Mesenchymal stem cell (in vitro differentiated cells and primary cell): ENCODE results near the gene FBXO31.

ENCODE experiments used
- DNase-seq: peaks from one replicate; pipeline ENCODE4 v3.0.0-alpha.2; 2013
- H2AFZ ChIP-seq: one replicate; pipeline ENCODE4 v1.6.1; 2013; ENCODE audit warnings: low read depth, mild to moderate bottlenecking, control low read depth, inconsistent platforms, low read length, moderate library complexity
- H2AK5ac ChIP-seq: 2 replicates; pipeline ENCODE4 v1.6.1; 2013; ENCODE audit warnings: low read length, moderate library complexity, mild to moderate bottlenecking, inconsistent platforms; ENCODE audit not compliant: severe bottlenecking
- H2BK120ac ChIP-seq: one replicate; pipeline ENCODE4 v1.6.1; 2013; ENCODE audit warnings: low read depth, mild to moderate bottlenecking, inconsistent platforms, low read length, moderate library complexity
- H2BK12ac ChIP-seq, 2 experiments: one replicate each; pipeline ENCODE4 v1.6.1; 2013; ENCODE audit warnings: inconsistent platforms in 2 of 2, low read length in 2 of 2, mild to moderate bottlenecking in 2 of 2, moderate library complexity in 2 of 2, control low read depth in 1 of 2
- H2BK15ac ChIP-seq: one replicate; pipeline ENCODE4 v1.6.1; 2013; ENCODE audit warnings: mild to moderate bottlenecking, low read depth, inconsistent platforms; ENCODE audit not compliant: poor library complexity, severe bottlenecking
- H2BK5ac ChIP-seq: 2 replicates; pipeline ENCODE4 v1.6.1; 2013; ENCODE audit warnings: low read depth, mild to moderate bottlenecking, low read length, control low read depth, inconsistent platforms; ENCODE audit not compliant: poor library complexity, severe bottlenecking
- H3K14ac ChIP-seq, 2 experiments: one replicate each; pipeline ENCODE4 v1.6.1; 2013; ENCODE audit warnings: inconsistent platforms in 2 of 2, low read length in 2 of 2, control low read depth in 1 of 2, mild to moderate bottlenecking in 1 of 2, moderate library complexity in 1 of 2
- H3K18ac ChIP-seq, 2 experiments: one replicate each; pipeline ENCODE4 v1.6.1; 2013; ENCODE audit warnings: inconsistent platforms in 2 of 2, low read length in 2 of 2, control low read depth in 1 of 2, low read depth in 1 of 2, mild to moderate bottlenecking in 1 of 2
- H3K23ac ChIP-seq, 2 experiments: one replicate each; pipeline ENCODE4 v1.6.1; 2013; ENCODE audit warnings: inconsistent platforms in 2 of 2, low read length in 2 of 2, mild to moderate bottlenecking in 2 of 2, moderate library complexity in 2 of 2, control low read depth in 1 of 2
- H3K27ac ChIP-seq: 2 replicates; pipeline ENCODE4 v1.5.1; 2013; ENCODE audit warnings: mild to moderate bottlenecking, moderate library complexity, low read length, control low read depth, inconsistent platforms; ENCODE audit not compliant: poor library complexity, severe bottlenecking
- H3K27me3 ChIP-seq, 2 experiments: 2 replicates each; pipeline versions ENCODE4 v1.6.1 to v1.7.0; 2013; ENCODE audit warnings: low read length in 2 of 2, mild to moderate bottlenecking in 2 of 2, moderate library complexity in 2 of 2, control low read depth in 1 of 2, inconsistent platforms in 1 of 2; ENCODE audit not compliant: control insufficient read depth in 1 of 2, insufficient read depth in 1 of 2
- H3K36me3 ChIP-seq, 2 experiments: 2 replicates each; pipeline versions ENCODE4 v1.6.1 to v1.7.0; 2013; ENCODE audit warnings: low read length in 2 of 2, control low read depth in 1 of 2, inconsistent platforms in 1 of 2, low read depth in 1 of 2, mild to moderate bottlenecking in 1 of 2; ENCODE audit not compliant: insufficient read depth in 2 of 2, control insufficient read depth in 1 of 2
- H3K4ac ChIP-seq, 2 experiments: one replicate each; pipeline ENCODE4 v1.6.1; 2013; ENCODE audit warnings: inconsistent platforms in 2 of 2, low read length in 2 of 2, mild to moderate bottlenecking in 2 of 2, moderate library complexity in 2 of 2, control low read depth in 1 of 2, low read depth in 1 of 2
- H3K4me1 ChIP-seq: 2 replicates; pipeline ENCODE4 v1.6.1; 2013; ENCODE audit warnings: low read depth, low read length, control low read depth; ENCODE audit not compliant: control insufficient read depth, insufficient read depth
- H3K4me2 ChIP-seq: 2 replicates; pipeline ENCODE4 v1.6.1; 2013; ENCODE audit warnings: low read length, mild to moderate bottlenecking, inconsistent platforms; ENCODE audit not compliant: poor library complexity, severe bottlenecking
- H3K4me3 ChIP-seq, 2 experiments: 2 replicates each; pipeline versions ENCODE4 v1.5.1 to v1.7.0; 2013; ENCODE audit warnings: low read length in 2 of 2, mild to moderate bottlenecking in 2 of 2, control low read depth in 1 of 2, low read depth in 1 of 2; ENCODE audit not compliant: insufficient read depth in 1 of 2
- H3K79me1 ChIP-seq: replicated peaks from 2 replicates; pipeline ENCODE4 v1.6.1; 2013; ENCODE audit warnings: mild to moderate bottlenecking, control low read depth, low read length, inconsistent platforms; ENCODE audit not compliant: poor library complexity, severe bottlenecking
- H3K9ac ChIP-seq: 2 replicates; pipeline ENCODE4 v1.7.0; 2013; ENCODE audit warnings: mild to moderate bottlenecking, low read length, moderate library complexity
- H3K9me3 ChIP-seq: 2 replicates; pipeline ENCODE4 v1.7.0; 2013; ENCODE audit warnings: mild to moderate bottlenecking, low read length; ENCODE audit not compliant: control insufficient read depth
- H4K8ac ChIP-seq: one replicate; pipeline ENCODE4 v1.6.1; 2013; ENCODE audit warnings: inconsistent platforms, mild to moderate bottlenecking, low read length, moderate library complexity
- H4K91ac ChIP-seq: one replicate; pipeline ENCODE4 v1.6.1; 2013; ENCODE audit warnings: mild to moderate bottlenecking, low read length, inconsistent platforms
- WGBS: methylation state at CpG from one replicate; pipeline ENCODE4 v1.1.7; 2013; ENCODE audit warnings: mixed read lengths; 5-methylcytosine and 5-hydroxymethylcytosine counted together

Gene FBXO31

DNA sequence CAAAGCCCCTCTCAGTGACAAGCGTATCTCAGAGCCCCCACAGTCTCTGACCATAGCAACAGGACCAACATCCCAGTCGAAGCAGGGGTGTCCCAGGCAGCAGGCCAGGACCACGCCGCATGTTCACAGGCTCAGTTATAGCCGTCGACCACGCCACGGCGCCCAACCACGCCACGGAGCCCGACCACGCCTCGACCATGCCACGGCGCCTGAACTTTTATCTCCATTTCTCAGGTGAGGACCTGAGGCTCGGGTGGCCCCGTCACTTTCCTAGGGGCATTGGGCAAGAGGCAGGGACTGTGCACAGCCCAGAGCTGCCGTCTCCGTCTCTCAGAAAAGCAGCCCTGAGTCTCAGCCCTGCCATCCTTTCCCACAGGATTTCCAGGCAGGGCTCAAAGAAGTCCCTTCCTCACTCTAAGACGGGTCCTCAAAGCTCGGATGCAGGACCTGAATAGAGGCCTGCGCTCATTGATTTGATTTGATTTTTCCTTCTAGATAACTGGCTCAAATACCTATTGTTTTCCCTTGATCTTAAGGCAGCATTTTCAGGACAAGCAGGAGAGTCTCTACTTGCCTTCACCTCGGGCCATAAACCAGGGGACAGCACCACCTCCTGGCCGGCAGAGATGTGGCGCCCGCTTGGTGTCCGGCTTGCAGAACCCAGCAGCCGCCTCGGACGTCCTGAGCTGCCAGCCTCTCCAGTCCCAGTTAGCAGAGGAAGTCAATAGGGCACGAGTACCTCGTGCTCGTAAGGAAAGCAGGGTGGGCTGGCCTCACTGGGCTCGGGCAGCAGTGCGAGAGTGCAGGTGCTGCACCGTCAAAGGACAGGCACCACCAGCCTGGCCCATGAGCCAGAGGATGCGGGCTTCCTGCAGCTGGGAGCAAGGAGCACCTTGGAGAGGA lies 105.1 kb downstream of the FBXO31 start:
- Histone ChIP-seq H2AK5ac (peak overlapping the region; percentile 57), H4K91ac (peak overlapping the region; percentile 40), H3K9ac (no peak overlapping the region), H3K4me2 (peak overlapping the region; percentile 52), H3K27me3 (peaks cover 4 to 16% of the 10 kb centered on the region in 2 experiments), H3K18ac (peak overlapping the region in 1 of 2 experiments; percentile 77), H3K9me3 (no peaks in the 10 kb centered on the region), H2AFZ (no peak overlapping the region), H3K4me3 (no peak overlapping the region), H2BK120ac (no peak overlapping the region), H3K27ac (no peak overlapping the region), H4K8ac (no peak overlapping the region), H3K79me1 (no peaks in the 10 kb centered on the region), H3K36me3 (peaks cover 0 to 5% of the 10 kb centered on the region in 2 experiments), H3K4ac (no peak overlapping the region), H2BK15ac (no peak overlapping the region), H2BK12ac (peak overlapping the region in 1 of 2 experiments; percentile 61), H2BK5ac (no peak overlapping the region), H3K4me1 (peaks cover 9% of the 10 kb centered on the region), H3K23ac (peak overlapping the region in 1 of 2 experiments; percentile 54), H3K14ac (peak overlapping the region in 1 of 2 experiments; percentile 94)
- peak; percentile 70 for DNase-seq
- 56% methylated on average over 38 of the region's 38 CpGs for WGBS
